Measurements from ENCODE around the gene NDFIP2. TPM values are rescaled to one million over a fixed set of nuclear protein-coding genes. Genes with fewer than 3 reads are reported as not detected.

Gene NDFIP2
- total RNA-seq, 2 experiments from 2014 or later, result 160 to 205 TPM

DNA sequence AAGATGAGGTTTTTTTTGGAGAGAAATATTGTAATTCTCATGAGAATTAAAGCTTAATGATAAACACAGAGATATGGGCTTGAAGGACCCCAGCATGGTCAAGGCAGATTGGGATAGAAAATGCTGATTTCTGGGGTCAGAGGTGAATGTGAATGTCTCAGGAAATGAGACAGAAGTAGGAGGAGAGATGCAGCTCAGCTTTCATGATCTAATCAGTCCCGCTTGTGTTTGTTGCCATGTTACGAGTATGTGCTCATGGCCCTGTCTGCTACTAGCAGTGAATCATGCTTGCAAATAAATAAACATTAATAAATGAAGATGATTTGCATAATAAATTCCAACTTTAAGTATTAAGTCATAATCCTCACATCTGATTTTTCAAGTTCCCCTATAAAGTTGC, 23.0 kb upstream of the NDFIP2 start:
- CTCF ChIA-PET, result interaction anchor here (0.9 to 6.4 kb wide), 4 partner anchors 11 to 82 kb away, joined by 4 to 36 read pairs (median 4); partner anchors contain the start of gene NDFIP2
- no peaks in the 10 kb centered on the region for H3K36me3 Mint-ChIP-seq (ENCODE audit: low read depth)
- no peaks in the 10 kb centered on the region for H3K9me3 Mint-ChIP-seq (ENCODE audit: low read depth)
- no peak overlapping the region for H3K27ac Mint-ChIP-seq
- POLR2A ChIA-PET, result interaction anchor here (3.9 kb wide), 1 partner anchor 24 kb away, joined by 58 read pairs; the partner anchor contains the start of gene NDFIP2
- ATAC-seq (peak; percentile 83), DNase-seq (peak; percentile 44)
- H3K27me3 Mint-ChIP-seq, result no peaks in the 10 kb centered on the region
- intact Hi-C loops (cut with DNase I, micrococcal nuclease), result loop anchor here in 1 of 2 experiments (10.0 kb wide), 1 partner anchor 263 kb away; no protein-coding TSS in a partner anchor
- H3K4me1 Mint-ChIP-seq, result peaks cover 47% of the 10 kb centered on the region
- no peak overlapping the region for H3K4me3 Mint-ChIP-seq

DNA sequence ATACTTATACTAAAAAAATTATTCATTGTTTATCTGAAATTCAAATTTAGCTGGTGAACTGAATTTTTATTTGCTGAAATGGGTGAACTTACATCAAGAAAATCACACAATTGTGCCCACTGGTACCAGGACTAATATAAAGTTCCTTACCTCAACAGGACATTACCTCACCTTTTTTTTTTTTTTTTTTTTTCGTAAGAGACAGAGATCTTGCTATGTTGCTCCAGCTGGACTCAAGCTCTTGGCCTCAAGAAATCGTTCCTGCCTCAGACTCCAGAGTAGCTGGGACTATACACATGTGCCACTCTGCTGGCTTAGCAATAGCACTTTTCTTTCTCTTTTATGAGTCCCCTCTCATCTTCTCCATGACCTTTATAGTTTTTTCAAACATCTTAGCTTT, 22.5 kb upstream of the NDFIP2 start:
- no peaks in the 10 kb centered on the region for H3K9me3 Mint-ChIP-seq (ENCODE audit: low read depth)
- H3K4me1 Mint-ChIP-seq, result peaks cover 45% of the 10 kb centered on the region

DNA sequence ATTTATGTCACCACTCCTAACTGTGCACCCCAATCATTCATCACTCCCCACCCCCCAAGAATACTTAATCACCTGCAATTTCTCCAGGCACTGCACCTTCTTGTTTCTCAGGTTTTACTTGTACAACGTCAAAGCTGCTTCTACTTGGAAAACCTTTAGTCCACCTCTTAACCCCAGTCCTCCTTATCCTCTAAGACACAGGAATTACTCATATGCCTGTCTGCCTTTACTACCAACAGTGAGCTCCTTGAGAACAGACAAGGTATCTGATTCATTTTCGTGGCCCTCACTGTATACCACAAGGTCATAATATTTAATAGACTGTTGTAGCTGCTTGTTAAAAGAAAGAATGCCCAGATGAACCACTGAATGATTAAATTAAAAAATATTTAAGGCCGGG, 21.0 kb upstream of the NDFIP2 start:
- ChIA-PET CTCF (interaction anchor here (0.6 to 6.4 kb wide), 8 partner anchors 23 to 84 kb away, joined by 3 to 36 read pairs (median 3); partner anchors contain the start of gene NDFIP2), POLR2A (no interaction called here)
- Mint-ChIP-seq H3K9me3 (ENCODE audit: low read depth) (no peaks in the 10 kb centered on the region), H3K4me1 (peaks cover 45% of the 10 kb centered on the region), H3K27me3 (no peaks in the 10 kb centered on the region), H3K27ac (no peak overlapping the region), H3K4me3 (no peak overlapping the region), H3K36me3 (ENCODE audit: low read depth) (no peaks in the 10 kb centered on the region)
- no peak for ATAC-seq
- DNase-seq, result no peak
- intact Hi-C loops (cut with DNase I, micrococcal nuclease), result loop anchor here in 1 of 2 experiments (10.0 kb wide), 1 partner anchor 265 kb away; no protein-coding TSS in a partner anchor

More for the DNA sequence above, 22.5 kb upstream of the NDFIP2 start:
- H3K27ac Mint-ChIP-seq, result no peak overlapping the region
- H3K27me3 Mint-ChIP-seq, result no peaks in the 10 kb centered on the region
- POLR2A ChIA-PET, result interaction anchor here (3.9 kb wide), 1 partner anchor 23 kb away, joined by 58 read pairs; the partner anchor contains the start of gene NDFIP2
- CTCF ChIA-PET, result interaction anchor here (0.9 to 6.4 kb wide), 3 partner anchors 25 to 82 kb away, joined by 4 to 36 read pairs (median 4); partner anchors contain the start of gene NDFIP2
- no peak overlapping the region for H3K4me3 Mint-ChIP-seq
- no peak for ATAC-seq
- H3K36me3 Mint-ChIP-seq (ENCODE audit: low read depth), result no peaks in the 10 kb centered on the region
- no peak for DNase-seq
- intact Hi-C loops (cut with DNase I, micrococcal nuclease), result loop anchor here in 1 of 2 experiments (10.0 kb wide), 1 partner anchor 264 kb away; no protein-coding TSS in a partner anchor

DNA sequence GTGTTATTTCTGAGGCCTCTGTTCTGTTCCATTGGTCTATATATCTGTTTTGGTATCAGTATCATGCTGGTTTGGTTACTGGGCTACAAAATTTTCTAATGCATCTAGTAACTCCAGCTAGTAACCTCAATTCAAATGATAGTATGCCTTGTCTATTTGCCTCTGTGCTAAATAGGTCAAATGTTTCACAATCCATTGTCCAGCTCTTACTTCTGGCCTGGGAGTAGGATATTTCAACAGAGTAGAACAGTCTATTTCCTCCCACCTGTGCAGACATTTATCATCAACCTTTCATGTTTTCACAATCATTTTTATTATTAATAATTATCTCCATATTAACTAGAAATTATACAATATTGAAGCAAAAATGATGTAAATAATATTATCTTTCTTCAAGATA, 18.1 kb upstream of the NDFIP2 start:
- peaks cover 22% of the 10 kb centered on the region for H3K4me1 Mint-ChIP-seq
- H3K36me3 Mint-ChIP-seq (ENCODE audit: low read depth), result no peaks in the 10 kb centered on the region
- DNase-seq (no peak), ATAC-seq (no peak)
- no peak overlapping the region for H3K27ac Mint-ChIP-seq
- intact Hi-C loops (cut with DNase I, micrococcal nuclease), result no loop called here
- H3K4me3 Mint-ChIP-seq, result no peak overlapping the region
- no peaks in the 10 kb centered on the region for H3K27me3 Mint-ChIP-seq
- no peaks in the 10 kb centered on the region for H3K9me3 Mint-ChIP-seq (ENCODE audit: low read depth)
- POLR2A ChIA-PET, result no interaction called here
- CTCF ChIA-PET, result no interaction called here

DNA sequence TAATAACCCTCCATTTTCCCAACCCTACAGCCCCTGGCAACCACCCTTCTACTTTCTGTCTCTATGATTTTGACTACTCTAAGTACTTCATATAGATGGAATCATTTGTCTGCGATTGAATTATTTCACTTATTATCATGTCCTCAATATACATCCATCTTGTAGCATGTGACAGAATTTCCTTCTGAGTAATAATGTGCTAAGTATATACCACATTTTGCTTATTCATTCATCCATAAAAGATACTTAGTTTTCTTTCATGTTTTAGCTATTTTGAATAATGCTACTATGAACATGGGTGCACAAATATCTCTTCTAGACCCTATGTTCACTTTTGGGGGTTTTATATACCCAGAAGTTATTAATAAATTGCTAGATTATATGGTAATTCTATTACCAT, 17.4 kb upstream of the NDFIP2 start:
- CTCF ChIA-PET, result interaction anchor here (1.1 kb wide), 1 partner anchor 10 kb away, joined by 4 read pairs; no protein-coding TSS in a partner anchor

DNA sequence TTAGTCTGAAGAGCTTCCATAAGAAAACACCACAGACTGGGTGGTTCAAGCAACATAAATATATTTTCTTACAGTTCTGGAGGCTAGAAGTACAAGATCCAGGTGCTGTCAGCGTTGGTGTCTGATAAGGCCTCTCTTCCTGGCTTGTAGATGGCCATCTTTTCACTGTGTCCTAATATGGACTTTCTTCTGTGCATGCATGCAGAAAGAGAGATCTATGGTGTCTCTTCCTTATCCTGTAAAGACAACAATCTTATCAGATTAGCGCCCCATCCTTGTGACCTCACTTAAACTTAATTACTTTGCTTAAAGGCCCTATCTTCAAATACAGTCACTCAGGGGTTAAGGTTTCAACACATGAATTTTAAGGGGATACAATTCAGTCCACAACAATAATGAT, 14.1 kb upstream of the NDFIP2 start:
- intact Hi-C loops (cut with DNase I, micrococcal nuclease), result no loop called here
- POLR2A ChIA-PET, result interaction anchor here (0.5 kb wide), 1 partner anchor 65 kb away, joined by 5 read pairs; no protein-coding TSS in a partner anchor
- Mint-ChIP-seq H3K9me3 (ENCODE audit: low read depth) (no peaks in the 10 kb centered on the region), H3K27me3 (no peaks in the 10 kb centered on the region), H3K4me1 (peaks cover 17% of the 10 kb centered on the region), H3K27ac (no peak overlapping the region), H3K36me3 (ENCODE audit: low read depth) (no peaks in the 10 kb centered on the region), H3K4me3 (no peak overlapping the region)
- CTCF ChIA-PET, result interaction anchor here (1.3 kb wide), 1 partner anchor 39 kb away, joined by 6 read pairs; no protein-coding TSS in a partner anchor
- DNase-seq (no peak), ATAC-seq (no peak)

More for the DNA sequence above, 17.4 kb upstream of the NDFIP2 start:
- intact Hi-C loops (cut with DNase I, micrococcal nuclease), result loop anchor here in 1 of 2 experiments (2.0 kb wide), 1 partner anchor 15 kb away; no protein-coding TSS in a partner anchor
- DNase-seq (no peak), ATAC-seq (peak; percentile 63)
- Mint-ChIP-seq H3K4me3 (no peak overlapping the region), H3K4me1 (peaks cover 22% of the 10 kb centered on the region), H3K36me3 (ENCODE audit: low read depth) (no peaks in the 10 kb centered on the region), H3K27ac (no peak overlapping the region), H3K9me3 (ENCODE audit: low read depth) (no peaks in the 10 kb centered on the region), H3K27me3 (no peaks in the 10 kb centered on the region)
- POLR2A ChIA-PET, result no interaction called here

DNA sequence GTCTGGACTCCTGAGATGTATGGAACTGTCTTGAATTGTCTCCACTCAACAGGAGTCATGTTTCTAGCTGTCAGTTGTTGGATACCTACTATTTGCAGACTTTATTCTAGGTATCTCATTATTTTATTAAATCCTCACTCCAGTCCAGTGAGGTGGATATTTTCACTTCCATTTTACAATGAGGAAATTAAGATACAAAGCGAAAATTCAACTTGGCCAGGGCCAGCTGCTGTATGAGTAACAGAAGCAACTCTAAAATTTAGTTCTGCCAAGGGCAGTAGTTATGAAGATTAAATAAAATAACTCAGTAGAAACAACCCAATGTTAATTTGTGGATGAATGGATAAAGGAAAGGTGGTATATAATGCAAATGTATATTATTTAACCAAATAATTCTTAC, 12.6 kb upstream of the NDFIP2 start:
- Mint-ChIP-seq H3K4me1 (peaks cover 15% of the 10 kb centered on the region), H3K27me3 (no peaks in the 10 kb centered on the region), H3K36me3 (ENCODE audit: low read depth) (no peaks in the 10 kb centered on the region), H3K9me3 (ENCODE audit: low read depth) (no peaks in the 10 kb centered on the region), H3K27ac (no peak overlapping the region), H3K4me3 (no peak overlapping the region)
- ATAC-seq, result no peak
- DNase-seq, result no peak
- POLR2A ChIA-PET, result interaction anchor here (1.3 kb wide), 1 partner anchor 13 kb away, joined by 3 read pairs; the partner anchor contains the start of gene NDFIP2
- CTCF ChIA-PET, result interaction anchor here (0.6 to 1.4 kb wide), 4 partner anchors 10 to 40 kb away, joined by 3 to 6 read pairs (median 4); no protein-coding TSS in a partner anchor
- intact Hi-C loops (cut with DNase I, micrococcal nuclease), result no loop called here

DNA sequence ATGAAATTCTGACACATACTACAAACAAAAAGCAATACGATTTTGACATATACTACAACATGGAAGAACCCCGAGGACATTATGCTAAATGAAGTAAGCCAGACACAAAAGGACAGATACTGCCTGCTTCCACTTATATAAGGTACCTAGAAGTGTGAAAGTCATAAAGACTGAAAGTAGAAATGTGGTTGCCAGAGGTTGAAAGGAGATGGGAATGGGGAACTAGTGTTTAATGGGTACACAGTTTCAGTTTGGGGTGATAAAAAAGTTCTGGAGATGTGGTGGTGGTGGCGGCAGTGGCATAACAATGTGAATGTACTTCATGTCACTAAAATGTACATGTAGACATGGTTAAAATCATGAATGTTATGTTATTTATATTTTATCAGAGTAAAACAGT, 12.1 kb upstream of the NDFIP2 start:
- CTCF ChIA-PET, result interaction anchor here (0.6 to 1.4 kb wide), 3 partner anchors 10 to 17 kb away, joined by 3 to 4 read pairs (median 4); no protein-coding TSS in a partner anchor
- POLR2A ChIA-PET, result interaction anchor here (1.3 kb wide), 1 partner anchor 12 kb away, joined by 3 read pairs; the partner anchor contains the start of gene NDFIP2
- H3K4me1 Mint-ChIP-seq, result peaks cover 13% of the 10 kb centered on the region
- H3K4me3 Mint-ChIP-seq, result no peak overlapping the region
- H3K27ac Mint-ChIP-seq, result no peak overlapping the region
- H3K9me3 Mint-ChIP-seq (ENCODE audit: low read depth), result no peaks in the 10 kb centered on the region
- no peaks in the 10 kb centered on the region for H3K27me3 Mint-ChIP-seq
- intact Hi-C loops (cut with DNase I, micrococcal nuclease), result no loop called here
- no peak for DNase-seq
- ATAC-seq, result no peak
- no peaks in the 10 kb centered on the region for H3K36me3 Mint-ChIP-seq (ENCODE audit: low read depth)

DNA sequence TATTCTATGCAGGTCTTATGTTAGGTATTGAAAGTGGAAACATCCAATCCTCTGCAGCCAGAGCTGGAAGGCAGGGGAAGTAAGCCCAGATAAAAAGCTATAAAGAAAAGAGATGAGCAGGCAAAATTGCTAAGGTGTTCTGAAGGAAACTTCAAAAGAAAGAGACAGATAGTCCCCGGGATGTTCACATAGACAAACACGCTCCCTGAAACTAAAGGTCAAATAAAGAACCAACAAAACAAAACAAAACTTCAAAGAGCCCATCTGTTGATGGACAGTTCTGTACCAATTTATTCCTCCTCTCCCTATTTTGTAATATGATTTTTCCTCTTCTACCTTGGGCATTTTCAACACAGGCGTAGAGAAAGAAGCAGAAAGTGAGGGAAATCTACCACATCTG, 11.3 kb upstream of the NDFIP2 start:
- ChIA-PET CTCF (interaction anchor here (1.0 to 1.4 kb wide), 3 partner anchors 9 to 45 kb away, joined by 3 to 4 read pairs (median 4); no protein-coding TSS in a partner anchor), POLR2A (no interaction called here)
- ATAC-seq (no peak), DNase-seq (no peak)
- Mint-ChIP-seq H3K36me3 (ENCODE audit: low read depth) (peaks cover 2% of the 10 kb centered on the region), H3K27ac (no peak overlapping the region), H3K4me1 (peaks cover 8% of the 10 kb centered on the region), H3K4me3 (no peak overlapping the region), H3K9me3 (ENCODE audit: low read depth) (peaks cover 4% of the 10 kb centered on the region), H3K27me3 (no peaks in the 10 kb centered on the region)
- intact Hi-C loops (cut with DNase I, micrococcal nuclease), result no loop called here

DNA sequence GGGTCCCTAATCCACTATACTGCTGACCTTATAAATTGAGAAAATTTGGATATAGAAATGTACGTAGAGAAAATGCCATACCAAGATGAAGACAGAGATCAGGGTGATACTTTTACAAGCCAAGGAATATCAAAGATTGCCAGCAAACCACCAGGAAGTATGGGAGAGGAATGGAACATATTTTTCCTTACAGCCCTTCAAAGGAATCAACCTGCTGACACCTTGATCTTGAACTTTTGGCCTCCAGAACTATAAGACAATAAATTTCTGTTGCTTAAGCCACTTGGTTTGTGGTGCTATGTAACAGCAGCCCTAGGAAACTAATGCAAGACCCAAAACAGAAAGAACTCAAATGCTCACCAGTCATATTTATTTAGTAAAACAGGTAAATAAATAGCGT, 10.3 kb upstream of the NDFIP2 start:
- intact Hi-C loops (cut with DNase I, micrococcal nuclease), result no loop called here
- CTCF ChIA-PET, result interaction anchor here (0.5 to 1.4 kb wide), 2 partner anchors 15 to 46 kb away, joined by 3 to 5 read pairs; no protein-coding TSS in a partner anchor
- H3K27me3 Mint-ChIP-seq, result no peaks in the 10 kb centered on the region
- H3K36me3 Mint-ChIP-seq (ENCODE audit: low read depth), result peaks cover 2% of the 10 kb centered on the region
- DNase-seq (no peak), ATAC-seq (no peak)
- H3K27ac Mint-ChIP-seq, result no peak overlapping the region
- H3K4me3 Mint-ChIP-seq, result no peak overlapping the region
- POLR2A ChIA-PET, result no interaction called here
- H3K4me1 Mint-ChIP-seq, result peaks cover 8% of the 10 kb centered on the region
- H3K9me3 Mint-ChIP-seq (ENCODE audit: low read depth), result peaks cover 4% of the 10 kb centered on the region

DNA sequence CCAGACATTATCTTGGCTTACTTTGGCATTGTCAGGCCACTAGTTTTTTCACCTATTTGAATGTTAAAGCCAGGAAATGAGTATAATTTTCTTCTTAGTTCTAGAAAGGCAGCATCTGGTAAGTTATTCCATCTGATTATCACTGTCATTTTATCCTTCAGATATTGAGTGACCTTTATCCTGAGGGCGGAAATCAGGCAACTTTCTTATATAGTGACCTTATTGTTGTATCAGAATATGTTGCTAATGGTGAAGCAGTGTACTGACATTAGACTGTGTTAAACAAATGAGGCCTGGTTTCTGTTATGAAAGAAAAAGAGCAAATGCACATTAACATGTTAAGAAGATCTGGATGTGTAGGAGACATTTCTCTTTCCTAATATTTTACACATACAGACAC, 5.4 kb upstream of the NDFIP2 start:
- ATAC-seq, result no peak
- no peak overlapping the region for H3K4me3 Mint-ChIP-seq
- no peaks in the 10 kb centered on the region for H3K27me3 Mint-ChIP-seq
- peaks cover 2% of the 10 kb centered on the region for H3K36me3 Mint-ChIP-seq (ENCODE audit: low read depth)
- peaks cover 4% of the 10 kb centered on the region for H3K9me3 Mint-ChIP-seq (ENCODE audit: low read depth)
- ChIA-PET POLR2A (no interaction called here), CTCF (no interaction called here)
- no peak for DNase-seq
- peaks cover 18% of the 10 kb centered on the region for H3K4me1 Mint-ChIP-seq
- intact Hi-C loops (cut with DNase I, micrococcal nuclease), result no loop called here
- H3K27ac Mint-ChIP-seq, result no peak overlapping the region
